Sigmoid colon (tissue), 7 donors: ENCODE data around the gene SPAG6. TPM values are rescaled to one million over a fixed set of nuclear protein-coding genes. Genes with fewer than 3 reads are reported as not detected.

Source experiments
- DNase-seq: peaks from one replicate; pipeline ENCODE4 v3.0.0-alpha.2; 2019
- H3K27ac ChIP-seq, 4 donors: fragments of 200-600 bp; sonication (generic); one replicate each; pipeline ENCODE4 v1.5.1; 2016 to 2019; ENCODE audit warnings: mild to moderate bottlenecking in 1 of 4
- H3K27me3 ChIP-seq, 3 donors: fragments of 200-600 bp; sonication (generic); one replicate each; pipeline ENCODE4 v1.5.1; 2019; ENCODE audit warnings: mild to moderate bottlenecking in 1 of 3
- H3K36me3 ChIP-seq, 4 donors: fragments of 200-600 bp; sonication (generic); one replicate each; pipeline ENCODE4 v1.5.1; 2016 to 2019
- H3K4me1 ChIP-seq, 4 donors: fragments of 200-600 bp; sonication (generic); one replicate each; pipeline ENCODE4 v1.5.1; 2017 to 2019
- H3K4me3 ChIP-seq, 4 donors: fragments of 200-600 bp; sonication (generic); one replicate each; pipeline ENCODE4 v1.5.1; 2017 to 2019; ENCODE audit warnings: mild to moderate bottlenecking in 2 of 4, moderate library complexity in 1 of 4
- H3K9me3 ChIP-seq, 4 donors: fragments of 200-600 bp in 3 of 4; sonication (generic) in 3 of 4; one replicate each; pipeline versions ENCODE4 v1.5.1 to v1.6.1; 2013 to 2019
- CTCF ChIP-seq, 4 experiments: fragments of 450-650 bp in 3 of 4; fragments of 200-600 bp in 1 of 4; IDR thresholded peaks; one replicate each; pipeline ENCODE4 v1.5.1; 2016 to 2019; ENCODE audit warnings: antibody characterized with exemption in 4 of 4, mild to moderate bottlenecking in 3 of 4, moderate library complexity in 2 of 4
- EP300 ChIP-seq, 4 donors: sonication (generic); formaldehyde crosslinking; IDR thresholded peaks; one replicate each; pipeline ENCODE4 v1.6.1; 2017; ENCODE audit warnings: antibody characterized with exemption in 4 of 4
- POLR2A ChIP-seq, 2 donors: fragments of 450-650 bp; IDR thresholded peaks; one replicate each; pipeline ENCODE4 v1.6.1; 2016; ENCODE audit warnings: antibody characterized with exemption in 2 of 2, mild to moderate bottlenecking in 2 of 2, moderate library complexity in 2 of 2
- POLR2AphosphoS5 ChIP-seq, 4 donors: sonication (generic); formaldehyde crosslinking; IDR thresholded peaks; one replicate each; pipeline ENCODE4 v1.6.1; 2017; ENCODE audit warnings: antibody characterized with exemption in 4 of 4
- WGBS, 2 donors: extraction: QIAGEN DNeasy Blood & Tissue Kit; methylation state at CpG; one replicate each; pipeline ENCODE4 v1.1.7; 2013; 5-methylcytosine and 5-hydroxymethylcytosine counted together
- intact Hi-C: fragments of 100-400 bp; cut with DNase I; formaldehyde crosslinking; loops from one replicate; pipeline ENCODE4 v1.15.1; 2023
- polyA plus RNA-seq, 3 donors: library from polyadenylated mRNA; stranded (reverse); fragments of 200-250 nt; gene quantifications; one replicate each; pipeline ENCODE4 v1.2.3, GENCODE V29; 2013
- total RNA-seq, 4 donors: library from RNA; depleted of rRNA; stranded (reverse); fragments of >200 nt; gene quantifications; one replicate each; pipeline ENCODE4 v1.1.0, GENCODE V29; 2016
- donor health status: healthy with polysubstance abuse.
- donor health status: Bipolar disorder and iron deficiency.
- donor health status: healthy.

Gene SPAG6
- total and polyA plus RNA-seq, 7 donors = 0.16 TPM; not detected in 6

- no peaks in the 10 kb centered on the region for H3K36me3 ChIP-seq
- H3K27me3 ChIP-seq = no peaks in the 10 kb centered on the region
- intact Hi-C loops = no loop called here
- TF ChIP-seq POLR2AphosphoS5 (IDR thresholded peaks at IDR 0.05) (no peak), POLR2A (IDR thresholded peaks at IDR 0.05) (no peak), EP300 (IDR thresholded peaks at IDR 0.05) (no peak), CTCF (IDR thresholded peaks at IDR 0.05) (no peak)
- no peak overlapping the region for H3K27ac ChIP-seq
- H3K4me3 ChIP-seq = no peak overlapping the region
- H3K9me3 ChIP-seq = no peaks in the 10 kb centered on the region
- peaks cover 0 to 13% (median 10%) of the 10 kb centered on the region in 4 donors for H3K4me1 ChIP-seq
- no peak for DNase-seq
Observed at GRCh38 chr10:22442063-22442462, 96.8 kb downstream of the SPAG6 start.

GRCh38 chr10:22442468-22442867 is 97.2 kb downstream of the SPAG6 start:
- Histone ChIP-seq H3K9me3 (no peaks in the 10 kb centered on the region), H3K4me3 (no peak overlapping the region), H3K4me1 (peaks cover 0 to 13% (median 10%) of the 10 kb centered on the region in 4 donors), H3K27ac (no peak overlapping the region), H3K36me3 (no peaks in the 10 kb centered on the region), H3K27me3 (no peaks in the 10 kb centered on the region)
- intact Hi-C loops = no loop called here
- no peak for DNase-seq
- TF ChIP-seq POLR2A (IDR thresholded peaks at IDR 0.05) = no peak
- TF ChIP-seq CTCF (IDR thresholded peaks at IDR 0.05) = no peak
- TF ChIP-seq EP300 (IDR thresholded peaks at IDR 0.05) = no peak
- no peak for TF ChIP-seq POLR2AphosphoS5 (IDR thresholded peaks at IDR 0.05)
- 59 to 85% methylated on average over 1 of the region's 1 CpG for WGBS, 2 donors

- no peak overlapping the region for H3K4me3 ChIP-seq
- H3K36me3 ChIP-seq = no peaks in the 10 kb centered on the region
- H3K9me3 ChIP-seq = no peaks in the 10 kb centered on the region
- no peak for DNase-seq
- intact Hi-C loops = no loop called here
- 71 to 75% methylated on average over 6 of the region's 6 CpGs for WGBS, 2 donors
- H3K4me1 ChIP-seq = peaks cover 0 to 7% (median 7%) of the 10 kb centered on the region in 4 donors
- no peak overlapping the region for H3K27ac ChIP-seq
- H3K27me3 ChIP-seq = no peaks in the 10 kb centered on the region
- no peak for TF ChIP-seq POLR2AphosphoS5 (IDR thresholded peaks at IDR 0.05)
- no peak for TF ChIP-seq CTCF (IDR thresholded peaks at IDR 0.05)
- no peak for TF ChIP-seq POLR2A (IDR thresholded peaks at IDR 0.05)
- no peak for TF ChIP-seq EP300 (IDR thresholded peaks at IDR 0.05)
Observed at GRCh38 chr10:22443175-22443901, 98.0 kb downstream of the SPAG6 start.

- no peaks in the 10 kb centered on the region for H3K9me3 ChIP-seq
- no peaks in the 10 kb centered on the region for H3K4me1 ChIP-seq
- peaks cover 0 to 4% (median 0%) of the 10 kb centered on the region in 3 donors for H3K27me3 ChIP-seq
- intact Hi-C loops = no loop called here
- no peak for DNase-seq
- 94% methylated on average over 4 of the region's 4 CpGs for WGBS, 2 donors
- H3K27ac ChIP-seq = no peak overlapping the region
- no peaks in the 10 kb centered on the region for H3K36me3 ChIP-seq
- H3K4me3 ChIP-seq = no peak overlapping the region
- TF ChIP-seq CTCF (IDR thresholded peaks at IDR 0.05) = no peak
- TF ChIP-seq POLR2AphosphoS5 (IDR thresholded peaks at IDR 0.05) = no peak
- no peak for TF ChIP-seq EP300 (IDR thresholded peaks at IDR 0.05)
- TF ChIP-seq POLR2A (IDR thresholded peaks at IDR 0.05) = no peak
Observed at GRCh38 chr10:22444219-22444788, 99.0 kb downstream of the SPAG6 start.
